HG03342 (cell line): ENCODE data around the gene HTR1A.

Experiments
- ATAC-seq: cut with Tn5 transposase; IDR thresholded peaks from one replicate; pipeline ENCODE4 v1.9.1; 2021; ENCODE audit warnings: mild to moderate bottlenecking, moderate library complexity; ENCODE audit not compliant: unreplicated experiment

The HTR1A gene

GRCh38 chr5:63962279-63962678 lies at the start of gene HTR1A:
Gene HTR1A (minus strand): TSS chr5:63962445. CDS start chr5:63961719, 726 bp downstream.
- ATAC-seq, result no peak

- ATAC-seq, result no peak
Measured at GRCh38 chr5:64003966-64004365, 41.7 kb upstream of the HTR1A start.

DNA sequence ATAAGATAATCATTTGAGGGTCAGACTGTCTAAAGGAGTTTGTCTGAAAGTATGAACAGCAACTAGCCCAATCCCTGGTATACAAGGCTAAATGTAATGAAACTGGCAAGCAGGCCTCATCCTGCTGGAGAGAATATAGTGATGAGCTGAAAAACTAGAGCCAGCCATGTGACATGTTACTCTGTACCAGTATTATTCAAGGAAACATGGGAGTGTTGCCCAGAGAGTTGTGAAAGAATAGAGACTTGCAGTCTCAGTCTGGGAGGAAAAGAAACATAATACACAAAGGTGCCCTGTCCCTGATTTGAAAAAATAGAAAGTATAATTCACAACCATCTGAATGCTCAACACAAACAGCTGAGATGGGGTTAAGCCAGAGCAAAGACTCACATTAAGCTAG lies 37.9 kb upstream of the HTR1A start:
- ATAC-seq, result no peak

DNA sequence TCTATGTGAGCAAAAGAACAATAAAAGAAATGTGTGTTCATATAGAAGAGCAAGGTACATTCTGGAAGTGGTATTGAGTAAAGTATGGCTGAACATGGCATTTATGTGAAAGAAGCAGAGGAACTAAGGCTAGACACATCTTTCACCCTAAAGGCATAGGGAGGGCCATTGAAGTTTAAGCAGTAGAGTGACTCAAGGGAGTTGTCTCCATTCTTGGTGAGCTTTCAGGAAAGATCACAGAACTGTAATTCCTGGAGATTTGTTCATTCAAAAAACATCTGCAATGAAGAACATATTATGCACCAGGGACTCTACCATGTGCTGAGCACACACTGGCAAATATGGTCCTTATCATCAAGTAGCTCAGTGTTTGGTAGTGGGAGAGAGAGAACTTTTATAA lies 24.8 kb upstream of the HTR1A start:
- ATAC-seq, result no peak

DNA sequence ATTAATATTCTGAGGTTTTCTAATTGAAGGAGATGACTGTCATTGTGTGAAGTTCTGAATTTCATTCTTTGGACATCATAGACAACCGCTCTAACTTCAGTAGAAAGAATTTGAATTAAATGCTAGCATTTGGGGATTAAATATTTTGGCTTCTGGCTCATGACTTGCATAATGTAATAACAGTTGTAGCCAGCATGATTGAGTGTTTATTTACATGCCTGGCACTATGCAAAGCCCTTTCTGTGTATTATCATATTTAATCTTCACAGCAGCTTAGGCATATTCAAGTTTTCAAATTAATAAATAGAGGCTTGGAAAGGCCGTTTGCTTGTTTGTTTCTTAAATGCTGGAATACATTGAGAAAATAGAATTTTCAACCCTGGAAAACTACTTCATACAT lies 19.6 kb upstream of the HTR1A start:
- no peak for ATAC-seq

GRCh38 chr5:63963926-63964325 lies 1.7 kb upstream of the HTR1A start:
- no peak for ATAC-seq

- ATAC-seq, result peak; percentile 83
Measured at GRCh38 chr5:63963080-63963735, 963 bp upstream of the HTR1A start.

DNA sequence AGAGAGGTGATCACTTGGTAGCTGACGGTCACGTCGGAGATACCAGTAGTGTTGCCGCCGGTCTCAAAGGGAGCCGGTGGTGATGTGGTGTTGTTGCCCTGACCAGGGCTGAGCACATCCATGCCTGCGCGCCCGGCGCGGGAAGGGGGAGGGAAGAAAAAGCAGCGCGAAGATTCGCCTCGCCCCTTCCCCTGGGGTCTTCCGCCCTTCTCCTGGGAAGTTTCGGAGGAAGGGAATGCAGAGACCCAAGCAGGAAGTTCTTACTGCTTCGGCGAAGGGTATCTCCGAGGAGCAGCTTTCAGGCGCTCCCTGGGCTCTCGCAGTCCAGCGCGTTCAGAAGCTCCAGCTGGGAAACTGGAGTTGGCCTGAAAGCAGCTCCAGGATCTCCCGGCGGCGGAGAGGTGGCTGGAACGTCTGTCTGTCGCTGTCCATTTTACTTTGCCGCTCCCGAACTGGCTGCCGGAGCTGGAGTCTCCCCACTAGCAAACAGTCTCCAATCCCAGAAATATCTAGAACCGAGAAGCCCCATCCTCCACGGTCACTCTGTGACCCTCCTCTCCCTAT lies 565 bp downstream of the HTR1A start:
- no peak for ATAC-seq

DNA sequence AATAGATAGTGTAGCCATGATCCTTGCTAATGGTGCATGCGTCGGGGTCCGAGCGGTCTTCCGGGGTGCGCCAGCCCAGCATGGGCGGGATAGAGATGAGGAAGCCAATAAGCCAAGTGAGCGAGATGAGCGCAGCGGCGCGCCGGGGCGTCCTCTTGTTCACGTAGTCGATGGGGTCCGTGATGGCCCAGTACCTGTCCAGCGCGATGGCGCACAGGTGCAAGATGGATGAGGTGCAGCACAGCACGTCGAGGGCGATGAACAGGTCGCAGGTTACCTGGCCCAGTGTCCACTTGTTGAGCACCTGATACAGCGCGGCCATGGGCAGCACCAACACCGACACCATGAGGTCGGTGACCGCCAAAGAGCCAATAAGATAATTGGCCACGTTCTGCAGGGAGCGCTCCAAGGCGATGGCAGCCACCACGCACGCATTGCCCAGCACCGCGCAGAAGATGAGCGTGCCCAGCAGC lies 1.1 kb downstream of the HTR1A start:
- ATAC-seq, result no peak

DNA sequence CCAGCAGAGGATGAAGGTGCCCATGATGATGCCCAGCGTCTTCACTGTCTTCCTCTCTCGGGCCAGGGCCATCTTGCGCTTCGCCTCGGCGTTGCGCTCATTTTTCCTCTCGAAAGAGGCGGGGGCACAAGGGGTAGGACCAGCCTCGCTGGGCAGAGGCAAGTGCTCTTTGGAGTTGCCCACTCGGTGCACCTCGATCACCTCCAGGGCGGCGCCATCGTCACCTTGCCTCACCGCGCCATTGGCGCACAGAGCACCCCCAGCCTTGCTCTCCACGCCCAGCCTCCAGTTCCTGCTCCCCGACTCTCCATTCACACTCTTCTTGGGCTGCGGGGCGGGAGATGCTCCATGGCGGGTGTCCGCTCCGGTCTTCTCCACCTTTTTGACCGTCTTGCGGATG lies 1.6 kb downstream of the HTR1A start:
- ATAC-seq, result no peak

GRCh38 chr5:63959177-63959982 lies 2.9 kb downstream of the HTR1A start:
- no peak for ATAC-seq

GRCh38 chr5:63958654-63959053 lies 3.6 kb downstream of the HTR1A start:
- no peak for ATAC-seq

GRCh38 chr5:63957617-63958016 lies 4.6 kb downstream of the HTR1A start:
- ATAC-seq, result no peak

GRCh38 chr5:63953217-63953616 lies 9.0 kb downstream of the HTR1A start:
- no peak for ATAC-seq

- no peak for ATAC-seq
Measured at GRCh38 chr5:63935103-63935502, 27.1 kb downstream of the HTR1A start.

GRCh38 chr5:63931836-63932235 lies 30.4 kb downstream of the HTR1A start:
- ATAC-seq, result no peak

- ATAC-seq, result no peak
Measured at GRCh38 chr5:63928451-63928850, 33.8 kb downstream of the HTR1A start.

GRCh38 chr5:63923914-63924313 lies 38.3 kb downstream of the HTR1A start:
- no peak for ATAC-seq

- ATAC-seq, result no peak
Measured at GRCh38 chr5:63919763-63920478, 42.3 kb downstream of the HTR1A start.

- no peak for ATAC-seq
Measured at GRCh38 chr5:63916786-63917185, 45.5 kb downstream of the HTR1A start.

- ATAC-seq, result no peak
Measured at GRCh38 chr5:63911871-63912270, 50.4 kb downstream of the HTR1A start.
